Measurements from ENCODE around the gene GLYR1. TPM values are rescaled to one million over a fixed set of nuclear protein-coding genes. Genes with fewer than 3 reads are reported as not detected.

GLYR1 gene
- total and polyA plus RNA-seq, 2 experiments from 2014 or later, result 59.9 to 105 TPM

GRCh38 chr16:4765511-4766474 lies 81.3 kb downstream of the GLYR1 start:
- peaks cover 38% of the 10 kb centered on the region for H3K36me3 Mint-ChIP-seq (ENCODE audit: low read depth)
- Histone ChIP-seq H3K36me3 (ENCODE audit: insufficient read depth) (no peaks in the 10 kb centered on the region), H3K9me2 (ENCODE audit: insufficient read depth) (no peaks in the 10 kb centered on the region), H3K27ac (ENCODE audit: low read depth) (no peak overlapping the region), H3K4me2 (peak overlapping the region; percentile 91), H4K20me1 (replicated peaks; ENCODE audit: insufficient read depth) (no peaks in the 10 kb centered on the region), H3K27me3 (ENCODE audit: insufficient read depth) (no peaks in the 10 kb centered on the region), H3K79me2 (replicated peaks; ENCODE audit: insufficient read depth) (peaks cover 17% of the 10 kb centered on the region), H3F3A (replicated peaks; ENCODE audit: low read depth) (peaks cover 17% of the 10 kb centered on the region; the same call in 1 of the 2 replicates), H3K4me1 (ENCODE audit: insufficient read depth) (peaks cover 19% of the 10 kb centered on the region), H3K4me3 (peak overlapping the region; percentile 94), H2AFZ (no peak overlapping the region)
- DNase-seq (ENCODE audit: low spot score) (no peak), ATAC-seq (no peak)
- no peaks in the 10 kb centered on the region for H3K9me3 Mint-ChIP-seq
- peak overlapping the region; percentile 88 for H3K4me3 Mint-ChIP-seq
- TF ChIP-seq EZH2phosphoT487 (IDR thresholded peaks at IDR 0.05; ENCODE audit: unreplicated experiment) (no peak), JUNB (IDR thresholded peaks at IDR 0.05; ENCODE audit: unreplicated experiment) (no peak)
- H3K27ac Mint-ChIP-seq, result peak overlapping the region; percentile 86
- H3K27me3 Mint-ChIP-seq (ENCODE audit: insufficient read depth, low read depth, poor library complexity), result peaks cover 17% of the 10 kb centered on the region
- H3K4me1 Mint-ChIP-seq, result peaks cover 21% of the 10 kb centered on the region

DNA sequence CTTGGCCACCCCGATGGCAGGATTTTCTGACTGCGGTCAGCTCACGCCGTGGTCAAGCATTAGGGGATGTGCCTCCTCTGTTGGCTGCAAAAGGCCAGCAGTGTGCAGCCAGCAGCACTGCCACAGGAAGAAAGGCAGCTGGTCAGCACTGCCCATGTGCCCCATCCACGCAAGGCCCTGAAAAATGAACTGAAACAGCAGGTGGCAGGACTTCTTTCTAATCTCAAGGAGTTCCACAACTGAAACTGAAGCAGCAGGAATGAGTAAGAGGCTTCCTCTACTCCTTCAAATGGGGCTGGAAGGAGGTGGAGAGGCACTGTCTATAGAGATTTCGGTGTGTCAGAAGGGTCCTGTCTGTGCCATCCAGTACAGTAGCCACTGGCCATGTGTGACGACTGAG lies 83.3 kb downstream of the GLYR1 start:
- Mint-ChIP-seq H3K4me1 (peaks cover 16% of the 10 kb centered on the region), H3K9me3 (no peaks in the 10 kb centered on the region; the same call in 2 of the 3 replicates), H3K27ac (no peak overlapping the region), H3K36me3 (ENCODE audit: low read depth) (peaks cover 58% of the 10 kb centered on the region), H3K4me3 (no peak overlapping the region), H3K27me3 (ENCODE audit: insufficient read depth, low read depth, poor library complexity) (peaks cover 13% of the 10 kb centered on the region)
- H2AFZ ChIP-seq, result no peak overlapping the region
- no peak overlapping the region for H3K27ac ChIP-seq (ENCODE audit: low read depth)
- peaks cover 10% of the 10 kb centered on the region; the same call in 1 of the 2 replicates for H3K36me3 ChIP-seq (ENCODE audit: insufficient read depth)
- peaks cover 17% of the 10 kb centered on the region for H3K79me2 ChIP-seq (replicated peaks; ENCODE audit: insufficient read depth)
- H3K4me2 ChIP-seq, result no peak overlapping the region
- peaks cover 13% of the 10 kb centered on the region for H3K4me1 ChIP-seq (ENCODE audit: insufficient read depth)
- H3F3A ChIP-seq (replicated peaks; ENCODE audit: low read depth), result peaks cover 8% of the 10 kb centered on the region; the same call in 1 of the 2 replicates
- no peaks in the 10 kb centered on the region for H3K27me3 ChIP-seq (ENCODE audit: insufficient read depth)
- DNase-seq (ENCODE audit: low spot score), result no peak
- H3K4me3 ChIP-seq, result no peak overlapping the region
- no peaks in the 10 kb centered on the region for H4K20me1 ChIP-seq (replicated peaks; ENCODE audit: insufficient read depth)
- H3K9me2 ChIP-seq (ENCODE audit: insufficient read depth), result no peaks in the 10 kb centered on the region
- ATAC-seq, result no peak
- TF ChIP-seq REST (IDR thresholded peaks at IDR 0.05; ENCODE audit: unreplicated experiment), result no peak
- TF ChIP-seq JUNB (IDR thresholded peaks at IDR 0.05; ENCODE audit: unreplicated experiment), result no peak
- TF ChIP-seq POLR2AphosphoS5 (IDR thresholded peaks at IDR 0.05; ENCODE audit: low read depth), result no peak
- TF ChIP-seq ZNF114 (CRISPR knock-in tag; IDR thresholded peaks at IDR 0.05), result no peak
- TF ChIP-seq CREB1 (CRISPR knock-in tag; IDR thresholded peaks at IDR 0.05; ENCODE audit: low read depth), result no peak
- TF ChIP-seq, protein P1, sequence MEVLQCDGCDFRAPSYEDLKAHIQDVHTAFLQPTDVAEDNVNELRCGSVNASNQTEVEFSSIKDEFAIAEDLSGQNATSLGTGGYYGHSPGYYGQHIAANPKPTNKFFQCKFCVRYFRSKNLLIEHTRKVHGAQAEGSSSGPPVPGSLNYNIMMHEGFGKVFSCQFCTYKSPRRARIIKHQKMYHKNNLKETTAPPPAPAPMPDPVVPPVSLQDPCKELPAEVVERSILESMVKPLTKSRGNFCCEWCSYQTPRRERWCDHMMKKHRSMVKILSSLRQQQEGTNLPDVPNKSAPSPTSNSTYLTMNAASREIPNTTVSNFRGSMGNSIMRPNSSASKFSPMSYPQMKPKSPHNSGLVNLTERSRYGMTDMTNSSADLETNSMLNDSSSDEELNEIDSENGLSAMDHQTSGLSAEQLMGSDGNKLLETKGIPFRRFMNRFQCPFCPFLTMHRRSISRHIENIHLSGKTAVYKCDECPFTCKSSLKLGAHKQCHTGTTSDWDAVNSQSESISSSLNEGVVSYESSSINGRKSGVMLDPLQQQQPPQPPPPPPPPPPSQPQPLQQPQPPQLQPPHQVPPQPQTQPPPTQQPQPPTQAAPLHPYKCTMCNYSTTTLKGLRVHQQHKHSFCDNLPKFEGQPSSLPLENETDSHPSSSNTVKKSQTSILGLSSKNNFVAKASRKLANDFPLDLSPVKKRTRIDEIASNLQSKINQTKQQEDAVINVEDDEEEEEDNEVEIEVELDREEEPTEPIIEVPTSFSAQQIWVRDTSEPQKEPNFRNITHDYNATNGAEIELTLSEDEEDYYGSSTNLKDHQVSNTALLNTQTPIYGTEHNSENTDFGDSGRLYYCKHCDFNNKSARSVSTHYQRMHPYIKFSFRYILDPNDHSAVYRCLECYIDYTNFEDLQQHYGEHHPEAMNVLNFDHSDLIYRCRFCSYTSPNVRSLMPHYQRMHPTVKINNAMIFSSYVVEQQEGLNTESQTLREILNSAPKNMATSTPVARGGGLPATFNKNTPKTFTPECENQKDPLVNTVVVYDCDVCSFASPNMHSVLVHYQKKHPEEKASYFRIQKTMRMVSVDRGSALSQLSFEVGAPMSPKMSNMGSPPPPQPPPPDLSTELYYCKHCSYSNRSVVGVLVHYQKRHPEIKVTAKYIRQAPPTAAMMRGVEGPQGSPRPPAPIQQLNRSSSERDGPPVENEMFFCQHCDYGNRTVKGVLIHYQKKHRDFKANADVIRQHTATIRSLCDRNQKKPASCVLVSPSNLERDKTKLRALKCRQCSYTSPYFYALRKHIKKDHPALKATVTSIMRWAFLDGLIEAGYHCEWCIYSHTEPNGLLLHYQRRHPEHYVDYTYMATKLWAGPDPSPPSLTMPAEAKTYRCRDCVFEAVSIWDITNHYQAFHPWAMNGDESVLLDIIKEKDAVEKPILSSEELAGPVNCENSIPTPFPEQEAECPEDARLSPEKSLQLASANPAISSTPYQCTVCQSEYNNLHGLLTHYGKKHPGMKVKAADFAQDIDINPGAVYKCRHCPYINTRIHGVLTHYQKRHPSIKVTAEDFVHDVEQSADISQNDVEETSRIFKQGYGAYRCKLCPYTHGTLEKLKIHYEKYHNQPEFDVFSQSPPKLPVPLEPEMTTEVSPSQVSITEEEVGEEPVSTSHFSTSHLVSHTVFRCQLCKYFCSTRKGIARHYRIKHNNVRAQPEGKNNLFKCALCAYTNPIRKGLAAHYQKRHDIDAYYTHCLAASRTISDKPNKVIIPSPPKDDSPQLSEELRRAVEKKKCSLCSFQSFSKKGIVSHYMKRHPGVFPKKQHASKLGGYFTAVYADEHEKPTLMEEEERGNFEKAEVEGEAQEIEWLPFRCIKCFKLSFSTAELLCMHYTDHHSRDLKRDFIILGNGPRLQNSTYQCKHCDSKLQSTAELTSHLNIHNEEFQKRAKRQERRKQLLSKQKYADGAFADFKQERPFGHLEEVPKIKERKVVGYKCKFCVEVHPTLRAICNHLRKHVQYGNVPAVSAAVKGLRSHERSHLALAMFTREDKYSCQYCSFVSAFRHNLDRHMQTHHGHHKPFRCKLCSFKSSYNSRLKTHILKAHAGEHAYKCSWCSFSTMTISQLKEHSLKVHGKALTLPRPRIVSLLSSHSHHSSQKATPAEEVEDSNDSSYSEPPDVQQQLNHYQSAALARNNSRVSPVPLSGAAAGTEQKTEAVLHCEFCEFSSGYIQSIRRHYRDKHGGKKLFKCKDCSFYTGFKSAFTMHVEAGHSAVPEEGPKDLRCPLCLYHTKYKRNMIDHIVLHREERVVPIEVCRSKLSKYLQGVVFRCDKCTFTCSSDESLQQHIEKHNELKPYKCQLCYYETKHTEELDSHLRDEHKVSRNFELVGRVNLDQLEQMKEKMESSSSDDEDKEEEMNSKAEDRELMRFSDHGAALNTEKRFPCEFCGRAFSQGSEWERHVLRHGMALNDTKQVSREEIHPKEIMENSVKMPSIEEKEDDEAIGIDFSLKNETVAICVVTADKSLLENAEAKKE (CRISPR knock-in tag; IDR thresholded peaks at IDR 0.05), result no peak
- TF ChIP-seq STAT1 (IDR thresholded peaks at IDR 0.05; ENCODE audit: unreplicated experiment), result no peak
- no peak for TF ChIP-seq ZNF331 (CRISPR knock-in tag; IDR thresholded peaks at IDR 0.05; ENCODE audit: low read depth)
- no peak for TF ChIP-seq EZH2 (IDR thresholded peaks at IDR 0.05; ENCODE audit: low read depth, unreplicated experiment)

Measured in GM23338 (cell line).